AG09309 (cell line): Measurements from ENCODE around the gene SZT2.

ENCODE experiments used
- DNase-seq: peaks from one replicate; pipeline ENCODE4 v3.0.0-alpha.2; 2010; ENCODE audit warnings: low read depth
- H3K4me3 ChIP-seq: 2 replicates; pipeline ENCODE4 v1.5.1; 2011; ENCODE audit warnings: mild to moderate bottlenecking, low read depth, low read length, moderate library complexity; ENCODE audit not compliant: control insufficient read depth
- TF ChIP-seq, protein P1 (sequence below): IDR thresholded peaks from 2 replicates; pipeline ENCODE4 v1.5.1; 2011; ENCODE audit warnings: mild to moderate bottlenecking, low read depth, low read length, inconsistent platforms; ENCODE audit not compliant: insufficient read depth, control insufficient read depth; ENCODE audit errors: missing control alignments

The SZT2 gene

DNA sequence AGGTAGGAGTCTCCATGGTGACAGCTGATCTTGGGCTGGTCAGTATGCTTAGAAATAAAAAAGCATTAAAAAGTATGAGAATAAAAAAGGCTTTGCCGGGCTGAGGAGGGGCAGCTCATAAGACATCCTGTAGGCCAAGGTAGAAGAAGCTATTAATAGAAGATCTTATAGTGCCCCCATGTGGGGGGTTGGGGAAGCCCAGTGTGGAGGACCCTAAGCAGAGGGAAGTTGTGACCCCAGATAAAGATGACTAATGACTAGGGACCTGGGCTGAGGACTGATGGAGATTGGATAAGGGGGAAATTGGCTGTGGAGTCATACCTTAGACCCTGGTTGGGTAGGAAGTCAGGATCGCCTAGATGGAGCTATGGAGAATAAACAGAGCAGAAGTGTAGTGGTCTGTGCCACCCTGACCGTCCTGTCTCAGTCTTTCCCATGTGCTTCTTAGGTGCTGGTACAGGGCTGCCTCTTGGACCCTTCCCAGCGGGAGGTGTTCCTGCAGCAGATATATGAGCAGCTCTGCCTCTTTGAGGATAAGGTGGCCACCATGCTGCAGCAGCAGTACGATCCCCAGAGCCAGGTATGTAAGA, 25.0 kb downstream of the SZT2 start:
- no peak for DNase-seq
- H3K4me3 ChIP-seq, result no peak overlapping the region
- TF ChIP-seq, protein P1, sequence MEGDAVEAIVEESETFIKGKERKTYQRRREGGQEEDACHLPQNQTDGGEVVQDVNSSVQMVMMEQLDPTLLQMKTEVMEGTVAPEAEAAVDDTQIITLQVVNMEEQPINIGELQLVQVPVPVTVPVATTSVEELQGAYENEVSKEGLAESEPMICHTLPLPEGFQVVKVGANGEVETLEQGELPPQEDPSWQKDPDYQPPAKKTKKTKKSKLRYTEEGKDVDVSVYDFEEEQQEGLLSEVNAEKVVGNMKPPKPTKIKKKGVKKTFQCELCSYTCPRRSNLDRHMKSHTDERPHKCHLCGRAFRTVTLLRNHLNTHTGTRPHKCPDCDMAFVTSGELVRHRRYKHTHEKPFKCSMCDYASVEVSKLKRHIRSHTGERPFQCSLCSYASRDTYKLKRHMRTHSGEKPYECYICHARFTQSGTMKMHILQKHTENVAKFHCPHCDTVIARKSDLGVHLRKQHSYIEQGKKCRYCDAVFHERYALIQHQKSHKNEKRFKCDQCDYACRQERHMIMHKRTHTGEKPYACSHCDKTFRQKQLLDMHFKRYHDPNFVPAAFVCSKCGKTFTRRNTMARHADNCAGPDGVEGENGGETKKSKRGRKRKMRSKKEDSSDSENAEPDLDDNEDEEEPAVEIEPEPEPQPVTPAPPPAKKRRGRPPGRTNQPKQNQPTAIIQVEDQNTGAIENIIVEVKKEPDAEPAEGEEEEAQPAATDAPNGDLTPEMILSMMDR, result peak; percentile 60

GRCh38 chr1:43415901-43416300, 26.2 kb downstream of the SZT2 start:
- TF ChIP-seq, protein P1, result no peak
- H3K4me3 ChIP-seq, result no peak overlapping the region
- no peak for DNase-seq

DNA sequence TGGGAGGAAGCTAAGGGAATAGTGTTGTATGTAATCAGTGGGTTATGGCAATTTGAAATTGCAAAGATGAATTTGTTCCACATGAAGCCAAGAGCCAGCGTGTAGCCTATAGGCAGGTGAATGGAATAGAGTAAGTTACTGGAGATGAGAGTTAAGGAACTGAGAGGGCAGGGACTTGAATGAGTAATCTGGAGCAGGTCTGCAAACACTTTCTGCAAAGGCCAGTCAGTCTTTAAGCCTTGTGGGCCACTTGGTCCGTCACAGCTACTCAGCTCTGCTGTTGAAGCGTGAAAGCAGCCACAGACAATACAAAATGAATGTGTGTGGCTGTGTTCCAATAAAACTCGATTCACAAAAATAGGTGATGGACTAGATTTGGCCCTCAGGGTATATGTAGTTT, 29.2 kb downstream of the SZT2 start:
- TF ChIP-seq, protein P1, result no peak
- no peak overlapping the region for H3K4me3 ChIP-seq
- DNase-seq, result no peak

GRCh38 chr1:43419627-43420425, 30.1 kb downstream of the SZT2 start:
- H3K4me3 ChIP-seq, result no peak overlapping the region
- DNase-seq, result no peak
- TF ChIP-seq, protein P1, result no peak

DNA sequence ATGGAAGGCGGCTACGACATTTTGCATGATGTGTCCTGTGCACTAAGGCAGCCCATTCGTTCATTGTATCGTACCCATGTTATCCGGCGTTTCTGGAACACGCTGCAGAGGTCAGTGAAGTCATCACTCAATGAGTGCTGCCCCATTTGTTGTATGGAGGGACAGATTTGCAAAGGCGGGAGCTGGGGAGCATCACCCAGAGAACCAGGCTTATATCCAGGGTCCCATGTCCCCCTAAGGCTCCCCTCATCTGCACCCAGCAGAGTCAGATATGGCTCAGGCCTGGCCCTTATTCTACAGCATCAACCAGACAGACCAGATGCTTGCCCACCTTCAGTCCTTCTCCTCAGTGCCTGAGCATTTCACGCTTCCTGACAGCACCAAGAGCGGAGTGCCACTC, 31.2 kb downstream of the SZT2 start:
- H3K4me3 ChIP-seq, result no peak overlapping the region
- no peak for DNase-seq
- TF ChIP-seq, protein P1, result no peak

DNA sequence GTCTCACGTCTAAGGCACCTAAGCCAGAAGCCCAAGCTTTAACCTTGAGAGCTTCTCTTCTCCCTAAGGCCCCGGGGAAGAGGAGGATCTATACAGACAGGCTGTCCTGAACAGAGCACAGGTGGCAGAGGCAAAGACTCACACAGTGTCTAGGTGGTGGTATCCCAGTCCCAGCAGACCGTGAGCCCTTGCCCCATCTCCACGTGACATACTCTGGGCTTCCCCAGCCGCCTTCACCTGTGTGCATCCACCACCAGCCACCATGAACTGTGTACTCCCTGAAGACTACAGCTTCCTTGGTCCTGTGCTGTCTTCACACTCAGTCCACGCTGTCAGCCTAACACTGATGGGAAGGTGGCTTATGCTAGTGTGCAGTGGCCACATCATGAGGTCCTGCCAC, 31.7 kb downstream of the SZT2 start:
- TF ChIP-seq, protein P1, result no peak
- no peak for DNase-seq
- H3K4me3 ChIP-seq, result no peak overlapping the region
